HEK293T (cell line): Measurements from ENCODE around the gene SLC35G4.

Experiments used
- ARNT ChIP-seq: fragments of 450-650 bp; IDR thresholded peaks from 2 replicates; pipeline ENCODE4 v1.6.1; 2017; ENCODE audit warnings: mild to moderate bottlenecking
- BHLHE40 ChIP-seq: fragments of 450-650 bp; IDR thresholded peaks from 2 replicates; pipeline ENCODE4 v1.6.1; 2016; ENCODE audit warnings: mild to moderate bottlenecking, moderate library complexity, borderline replicate concordance
- ELF4 ChIP-seq: fragments of 450-650 bp; IDR thresholded peaks from 2 replicates; pipeline ENCODE4 v1.6.1; 2017; ENCODE audit warnings: antibody characterized with exemption
- FOXA1 ChIP-seq: fragments of 450-650 bp; IDR thresholded peaks from 2 replicates; pipeline ENCODE4 v1.6.1; 2016; ENCODE audit warnings: mild to moderate bottlenecking
- NFRKB ChIP-seq: fragments of 450-650 bp; IDR thresholded peaks from 2 replicates; pipeline ENCODE4 v1.6.1; 2016; ENCODE audit warnings: mild to moderate bottlenecking, moderate library complexity
- SP1 ChIP-seq: fragments of 450-650 bp; IDR thresholded peaks from 2 replicates; pipeline ENCODE4 v1.6.1; 2017
- SUZ12 ChIP-seq: fragments of 450-650 bp; IDR thresholded peaks from 2 replicates; pipeline ENCODE4 v1.6.1; 2016; ENCODE audit warnings: mild to moderate bottlenecking
- TARDBP ChIP-seq: fragments of 450-650 bp; IDR thresholded peaks from 2 replicates; pipeline ENCODE4 v1.6.1; 2016

DNA sequence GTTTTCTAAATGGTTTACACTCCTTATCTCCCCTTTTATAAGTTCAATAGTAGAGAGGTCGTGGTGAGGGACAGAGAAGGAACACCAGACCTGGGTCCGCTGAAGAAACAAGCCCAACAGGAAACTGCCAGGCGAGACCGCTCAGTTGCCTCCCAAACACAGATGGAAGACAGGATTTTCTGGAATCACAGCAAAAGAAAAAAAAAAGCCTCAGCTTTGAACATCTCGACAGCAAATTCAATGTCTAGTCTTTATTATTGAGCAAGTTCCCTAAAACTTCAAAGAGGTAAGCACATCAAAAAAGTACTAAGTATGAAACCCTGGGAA is 46.2 kb downstream of the SLC35G4 start:
- no peak for TF ChIP-seq NFRKB
- TF ChIP-seq FOXA1: no peak
- TF ChIP-seq TARDBP: no peak
- TF ChIP-seq BHLHE40: no peak
- no peak for TF ChIP-seq SP1
- TF ChIP-seq ELF4: no peak
- no peak for TF ChIP-seq SUZ12
- TF ChIP-seq ARNT: no peak
